Brain microvascular endothelial cell (primary cell): Measurements from ENCODE around the gene LLGL2.

Experiments used
- DNase-seq: peaks from one replicate; pipeline ENCODE4 v3.0.0-alpha.2; 2020
- H3K27ac ChIP-seq: fragments of 250-450 bp; sonication (Bioruptor Pico); 2 replicates; pipeline ENCODE4 v1.5.1; 2020; ENCODE audit warnings: mild to moderate bottlenecking, moderate library complexity
- H3K27me3 ChIP-seq: fragments of 250-450 bp; sonication (Bioruptor Pico); replicated peaks from 2 replicates; pipeline ENCODE4 v1.5.1; 2020; ENCODE audit warnings: mild to moderate bottlenecking
- H3K36me3 ChIP-seq: fragments of 250-450 bp; sonication (Bioruptor Pico); replicated peaks from 2 replicates; pipeline ENCODE4 v1.5.1; 2020; ENCODE audit warnings: mild to moderate bottlenecking
- H3K4me3 ChIP-seq: 2 replicates; pipeline ENCODE4 v1.5.1; 2011; ENCODE audit warnings: low read depth, mild to moderate bottlenecking, control low read depth, low read length, moderate library complexity
- CTCF ChIP-seq: IDR thresholded peaks from 2 replicates; pipeline ENCODE4 v1.5.1; 2011; ENCODE audit warnings: low read depth, mild to moderate bottlenecking, moderate library complexity, low read length, control low read depth, inconsistent platforms; ENCODE audit errors: missing control alignments
- in situ Hi-C: cut with HindIII; loops from 2 replicates; pipeline ENCODE4 v1.10.0; 2017; ENCODE audit warnings: low sequenced_read_pairs, low pct_ligation_motif_present

The LLGL2 gene

GRCh38 chr17:75544250-75544649 lies 18.8 kb downstream of the LLGL2 start:
- no peak for DNase-seq
- H3K27me3 ChIP-seq: peaks cover 2% of the 10 kb centered on the region

GRCh38 chr17:75546181-75546580 lies 20.7 kb downstream of the LLGL2 start:
- no peak overlapping the region for H3K4me3 ChIP-seq
- TF ChIP-seq CTCF: no peak
- no peaks in the 10 kb centered on the region for H3K36me3 ChIP-seq
- H3K27me3 ChIP-seq: peaks cover 2% of the 10 kb centered on the region
- no peak for DNase-seq
- in situ Hi-C loops: no loop called here
- no peak overlapping the region for H3K27ac ChIP-seq

More at GRCh38 chr17:75544250-75544649, 18.8 kb downstream of the LLGL2 start:
- no peak overlapping the region for H3K4me3 ChIP-seq
- H3K36me3 ChIP-seq: no peaks in the 10 kb centered on the region
- no peak overlapping the region for H3K27ac ChIP-seq
- TF ChIP-seq CTCF: no peak
- in situ Hi-C loops: no loop called here

- in situ Hi-C loops: no loop called here
Observed at GRCh38 chr17:75547091-75547490, 21.6 kb downstream of the LLGL2 start.

GRCh38 chr17:75548813-75549212 lies 23.3 kb downstream of the LLGL2 start:
- no peak for DNase-seq
- peaks cover 2% of the 10 kb centered on the region for H3K27me3 ChIP-seq
- in situ Hi-C loops: no loop called here
- no peak overlapping the region for H3K27ac ChIP-seq
- H3K36me3 ChIP-seq: no peaks in the 10 kb centered on the region
- no peak for TF ChIP-seq CTCF
- H3K4me3 ChIP-seq: no peak overlapping the region

More at GRCh38 chr17:75547091-75547490, 21.6 kb downstream of the LLGL2 start:
- H3K27ac ChIP-seq: no peak overlapping the region
- H3K27me3 ChIP-seq: peaks cover 2% of the 10 kb centered on the region
- TF ChIP-seq CTCF: no peak
- H3K4me3 ChIP-seq: no peak overlapping the region
- no peak for DNase-seq
- H3K36me3 ChIP-seq: no peaks in the 10 kb centered on the region

- TF ChIP-seq CTCF: no peak
- H3K36me3 ChIP-seq: no peaks in the 10 kb centered on the region
- H3K27ac ChIP-seq: no peak overlapping the region
- in situ Hi-C loops: no loop called here
- no peak overlapping the region for H3K4me3 ChIP-seq
- peaks cover 2% of the 10 kb centered on the region for H3K27me3 ChIP-seq
- no peak for DNase-seq
Observed at GRCh38 chr17:75549246-75550138, 24.0 kb downstream of the LLGL2 start.
